SH-SY5Y (cell line): Measurements from ENCODE around the gene DRICH1.

Experiments
- GATA2 ChIP-seq: IDR thresholded peaks from 2 replicates; pipeline ENCODE4 v1.6.1; 2011; ENCODE audit warnings: mild to moderate bottlenecking, low read depth, low read length
- GATA3 ChIP-seq: IDR thresholded peaks from 2 replicates; pipeline ENCODE4 v1.6.1; 2011; ENCODE audit warnings: low read depth, mild to moderate bottlenecking, low read length, moderate library complexity

Gene DRICH1

GRCh38 chr22:23603266-23603665, 28.9 kb downstream of the DRICH1 start:
- no peak for TF ChIP-seq GATA3

DNA sequence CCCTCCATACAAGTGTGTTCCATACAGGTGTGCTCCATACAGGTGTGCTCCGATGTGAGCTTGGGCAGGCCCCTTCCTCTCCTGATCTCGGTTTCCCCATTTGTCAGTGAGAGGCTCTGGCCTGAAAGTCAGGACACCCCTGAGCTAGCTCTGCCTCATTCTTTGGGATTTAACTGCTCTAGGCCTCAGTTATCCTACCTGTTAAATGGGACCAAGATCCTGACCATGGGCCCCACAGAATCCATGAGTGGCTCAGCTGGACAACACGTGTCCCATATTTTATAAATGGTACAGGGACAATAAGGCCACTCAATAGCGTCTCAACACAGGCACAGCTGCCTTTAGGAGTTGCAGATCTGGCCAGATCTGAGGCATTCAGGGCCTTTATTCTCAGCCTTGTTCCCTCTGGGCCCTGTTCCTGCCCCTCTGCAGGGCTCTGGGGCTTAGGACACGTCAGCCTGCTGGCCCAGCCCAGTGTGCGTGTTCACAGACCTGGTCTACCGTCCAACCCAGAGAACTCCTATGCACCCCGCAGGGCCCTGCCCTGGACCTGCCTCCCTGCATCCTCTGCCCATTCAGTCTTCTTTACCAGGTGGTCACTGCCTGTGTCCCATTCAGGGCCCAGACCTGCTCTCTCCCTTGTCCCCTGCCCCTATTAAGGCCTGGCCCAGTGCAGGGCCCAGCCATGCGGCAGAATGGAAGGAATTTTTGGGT, 33.2 kb downstream of the DRICH1 start:
- no peak for TF ChIP-seq GATA2
- no peak for TF ChIP-seq GATA3

- no peak for TF ChIP-seq GATA3
Observed at GRCh38 chr22:23591846-23592245, 40.3 kb downstream of the DRICH1 start.

- TF ChIP-seq GATA2 (no peak), GATA3 (no peak)
Observed at GRCh38 chr22:23591201-23591791, 40.8 kb downstream of the DRICH1 start.

GRCh38 chr22:23583836-23584235, 48.3 kb downstream of the DRICH1 start:
- TF ChIP-seq GATA2 (no peak), GATA3 (no peak)

GRCh38 chr22:23583153-23583552, 49.0 kb downstream of the DRICH1 start:
- TF ChIP-seq GATA2 (no peak), GATA3 (no peak)

GRCh38 chr22:23581260-23581650, 50.9 kb downstream of the DRICH1 start:
- TF ChIP-seq GATA2 (no peak), GATA3 (no peak)

DNA sequence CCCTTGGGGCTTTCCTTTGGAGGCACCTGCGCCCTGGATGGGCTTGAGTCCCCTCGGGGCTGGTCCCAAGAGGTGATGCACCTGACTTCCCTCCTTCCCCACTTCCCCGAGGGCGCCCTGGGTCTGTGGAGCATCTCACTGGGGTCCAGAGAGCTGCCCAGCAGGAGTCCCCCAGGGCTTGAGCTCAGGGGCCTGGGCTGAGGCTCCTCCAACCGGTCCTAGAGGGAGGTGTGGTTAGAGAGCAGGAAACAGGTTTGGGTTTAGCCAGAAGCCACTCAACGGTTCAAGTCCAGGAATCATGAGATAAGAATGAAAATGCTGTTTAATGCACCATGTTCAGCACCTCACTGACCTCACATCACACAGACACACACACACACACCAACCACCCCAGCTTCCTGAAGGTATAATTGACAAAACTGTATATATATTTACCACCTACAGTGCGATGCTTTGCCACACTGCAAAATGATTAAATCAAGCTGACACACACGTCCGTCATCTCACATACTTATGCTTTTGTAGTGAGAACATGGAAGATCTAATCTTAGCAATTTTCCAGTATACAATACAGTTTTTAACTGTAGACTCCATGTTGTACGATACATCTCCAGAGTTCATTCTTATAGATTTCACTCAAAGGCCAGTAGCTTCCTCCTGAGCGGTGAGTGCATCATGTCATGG, 51.4 kb downstream of the DRICH1 start:
- TF ChIP-seq GATA2 (no peak), GATA3 (no peak)

GRCh38 chr22:23579870-23580575, 52.1 kb downstream of the DRICH1 start, which contains the start of gene IGLL1:
Gene IGLL1, minus strand, starts transcription at chr22:23580290. Its CDS starts 100 bp downstream, at chr22:23580190.
- TF ChIP-seq GATA2 (no peak), GATA3 (no peak)

- TF ChIP-seq GATA3 (no peak), GATA2 (no peak)
Observed at GRCh38 chr22:23579280-23579679, 52.8 kb downstream of the DRICH1 start.

DNA sequence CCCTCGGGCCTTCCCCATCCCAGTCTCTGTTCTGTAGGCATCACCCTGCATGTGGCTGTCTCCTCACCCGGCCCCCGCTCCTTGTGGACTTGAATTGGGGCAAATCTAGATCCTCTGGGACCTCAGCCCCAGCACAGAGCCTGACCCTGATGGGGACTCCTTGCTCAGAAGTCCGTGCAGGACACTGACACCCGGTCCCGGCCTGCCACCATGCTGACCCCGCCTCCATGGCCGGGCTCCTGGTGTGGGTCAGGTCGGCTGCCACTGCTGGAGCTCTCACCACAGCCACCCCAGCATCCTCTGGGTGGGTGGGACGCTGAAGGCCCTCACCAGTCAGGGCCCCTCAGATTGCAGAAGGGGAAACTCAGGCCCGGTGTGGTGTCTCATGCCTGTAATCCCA, 53.8 kb downstream of the DRICH1 start:
- TF ChIP-seq GATA3 = no peak
- no peak for TF ChIP-seq GATA2

DNA sequence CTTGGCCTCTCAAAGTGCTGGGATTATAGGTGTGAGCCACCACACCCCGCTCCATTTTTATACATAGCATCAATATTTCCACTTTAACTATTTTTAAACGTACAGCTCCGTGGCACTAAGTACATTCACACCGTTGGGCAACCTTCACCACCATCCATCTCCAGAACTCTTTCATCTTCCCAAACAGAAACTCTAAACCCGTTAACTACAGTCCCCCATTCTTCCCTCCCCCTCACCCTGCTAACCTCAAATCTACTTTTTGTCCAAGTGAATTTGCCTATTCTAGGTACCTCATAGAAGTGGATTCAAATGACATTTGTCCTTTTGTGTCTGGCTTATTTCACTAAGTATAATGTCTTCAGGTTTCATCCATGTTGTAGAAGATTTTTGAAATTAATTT, 55.4 kb downstream of the DRICH1 start:
- TF ChIP-seq GATA2 (no peak), GATA3 (no peak)

DNA sequence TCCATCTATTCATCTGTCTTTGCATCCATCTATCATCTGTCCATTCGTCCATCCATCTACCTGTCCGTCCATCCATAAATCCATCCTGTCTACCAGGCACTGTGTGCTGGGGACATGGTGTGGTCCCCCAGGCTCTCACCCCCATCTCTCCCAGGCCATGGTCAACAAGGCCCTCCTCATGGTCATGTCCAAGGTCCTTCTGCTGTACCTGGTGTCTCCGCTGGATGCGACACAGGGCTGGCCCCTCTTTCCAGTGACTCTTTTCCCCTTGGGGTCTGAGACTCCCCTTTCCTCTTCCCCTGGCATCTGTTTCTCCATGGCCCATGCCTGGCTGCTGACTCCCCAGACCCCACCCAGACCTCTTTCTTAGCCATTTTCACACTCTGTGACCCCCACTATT, 56.5 kb downstream of the DRICH1 start:
- no peak for TF ChIP-seq GATA3
- no peak for TF ChIP-seq GATA2

DNA sequence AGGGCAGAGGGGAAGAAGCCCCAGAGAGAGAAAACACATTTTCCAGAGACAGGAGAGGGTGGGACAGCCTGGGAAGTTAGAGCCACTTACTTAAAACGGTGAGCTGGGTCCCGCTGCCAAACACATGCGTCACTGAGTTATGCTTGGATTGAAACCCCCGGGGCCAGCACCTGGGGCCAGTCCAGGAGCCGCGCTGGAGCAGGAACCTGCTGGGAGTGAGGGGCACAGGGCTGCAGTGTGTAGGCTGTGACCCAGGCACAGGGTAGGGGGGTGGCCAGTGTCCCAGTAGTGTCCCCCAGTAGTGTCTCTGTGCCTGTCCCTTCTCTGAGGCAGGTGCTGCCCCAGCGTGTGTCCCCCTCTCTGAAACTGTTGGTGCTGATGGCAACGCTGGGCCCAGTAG, 57.2 kb downstream of the DRICH1 start:
- TF ChIP-seq GATA2 (no peak), GATA3 (no peak)
